PFSK-1 (cell line): ENCODE results near the gene DIP2C.

Experiments
- REST ChIP-seq, 2 experiments: IDR thresholded peaks; 2 replicates each; pipeline versions ENCODE4 v1.6.1 to v1.8.0; 2011 to 2012; ENCODE audit warnings: low read depth in 2 of 2, low read length in 2 of 2, control low read depth in 1 of 2, inconsistent platforms in 1 of 2, mild to moderate bottlenecking in 1 of 2, moderate library complexity in 1 of 2; ENCODE audit not compliant: insufficient read depth in 1 of 2
- SIN3A ChIP-seq: IDR thresholded peaks from 2 replicates; pipeline ENCODE4 v1.6.1; 2012; ENCODE audit warnings: mild to moderate bottlenecking, low read length, moderate library complexity, borderline replicate concordance; ENCODE audit not compliant: insufficient read depth

- TF ChIP-seq SIN3A, result no peak
- TF ChIP-seq REST (IDR thresholded peaks at IDR 0.05; ENCODE audit: insufficient read depth in 1 of 2, low read depth in 2 of 2, low read length in 2 of 2), result no peak
Observed at GRCh38 chr10:435397-435796, 254.1 kb downstream of the DIP2C start.
